HG03159 (cell line): ENCODE results near the gene MALAT1.

ENCODE experiments used
- ATAC-seq: cut with Tn5 transposase; IDR thresholded peaks from one replicate; pipeline ENCODE4 v1.9.1; 2021; ENCODE audit warnings: mild to moderate bottlenecking, moderate library complexity; ENCODE audit not compliant: unreplicated experiment

MALAT1 gene

DNA sequence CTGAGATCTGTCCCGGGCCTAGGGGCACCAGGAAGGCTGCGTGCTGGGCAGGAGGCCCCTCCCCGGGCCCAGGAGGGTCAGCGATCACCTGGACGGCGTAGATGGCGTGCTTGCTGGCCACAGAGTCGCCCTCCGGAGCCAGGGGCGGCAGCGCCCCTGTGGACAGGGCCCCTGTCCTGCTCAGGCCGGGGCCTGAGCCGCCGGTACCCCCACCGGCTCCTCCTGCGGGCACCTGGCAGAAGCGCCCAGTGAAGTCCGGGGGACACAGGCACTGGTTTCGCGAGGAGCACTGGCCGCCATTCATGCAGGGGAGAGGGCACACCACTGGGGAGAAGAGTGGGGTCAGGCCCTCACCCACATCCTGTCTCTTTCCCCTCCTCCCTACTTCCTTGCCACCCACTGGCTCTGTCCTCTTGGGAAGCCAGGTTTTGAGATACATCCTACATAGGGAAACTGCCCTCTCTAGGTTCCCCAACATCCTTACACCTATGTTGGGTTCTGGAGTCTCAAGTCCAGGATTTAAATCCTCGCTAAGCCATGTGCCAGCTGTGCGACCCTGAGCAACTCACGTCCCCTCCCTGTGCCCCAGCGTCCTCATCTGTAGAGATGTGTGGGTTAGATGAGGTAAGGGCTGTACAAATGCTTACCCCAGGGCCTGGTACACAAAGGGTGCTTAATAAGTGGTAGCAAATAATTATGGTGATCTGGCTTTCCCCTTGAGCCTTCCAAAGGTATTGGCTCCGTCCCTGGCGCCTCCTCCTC lies 55.4 kb downstream of the MALAT1 start:
- no peak for ATAC-seq

GRCh38 chr11:65554842-65555430 lies 56.1 kb downstream of the MALAT1 start:
- ATAC-seq = no peak

GRCh38 chr11:65555693-65556231 lies 56.9 kb downstream of the MALAT1 start:
- no peak for ATAC-seq
